Heart left ventricle (tissue), 13 donors: ENCODE results near the gene ARID5A.

Source experiments
- POLR2A ChIP-seq, 2 donors: fragments of 450-650 bp; IDR thresholded peaks; one replicate each; pipeline ENCODE4 v1.6.1; 2017; ENCODE audit warnings: antibody characterized with exemption in 2 of 2, mild to moderate bottlenecking in 2 of 2, moderate library complexity in 2 of 2
- TF ChIP-seq, protein P1 (sequence below), 12 donors: fragments of 200-600 bp; sonication (generic) in 4 of 12; IDR thresholded peaks; one replicate each; pipeline versions ENCODE4 v1.5.0 to v1.8.0; 2018 to 2022; ENCODE audit warnings: antibody characterized with exemption in 12 of 12, mild to moderate bottlenecking in 5 of 12
- donor health status: ischemic (EF 13 %, LVEDD 7.1; RV severe dilation, severe dysfunction).
- donor health status: DM: no; HTN: yes; CAD: no.
- donor health status: DM: no; HTN: no; CAD: no.
- donor health status: ischemic (EF 25% LVEDD 6.9; RV normal size, moderate dysfunction).
- donor health status: ischemic (EF 25% LVEDD 5.7; RV mildly dilated, moderate dysfunction).
- donor health status: ischemic (EF 35%, LVEDD 5.7; RV mildly dilated, moderate dysfunction).
- donor health status: nonischemic (EF 11% LVEDD 7.7; RV severe dilation, severe dysfunction).
- donor health status: DM: yes; HTN: yes; CAD: no.
- donor health status: PGD.
- donor health status: ischemic (EF 29% LVEDD 5.4; RV normal size, mild dysfunction).
- donor health status: nonischemic (EF 23%, LVEDD 6.1; RV moderate dilation, normal function).

DNA sequence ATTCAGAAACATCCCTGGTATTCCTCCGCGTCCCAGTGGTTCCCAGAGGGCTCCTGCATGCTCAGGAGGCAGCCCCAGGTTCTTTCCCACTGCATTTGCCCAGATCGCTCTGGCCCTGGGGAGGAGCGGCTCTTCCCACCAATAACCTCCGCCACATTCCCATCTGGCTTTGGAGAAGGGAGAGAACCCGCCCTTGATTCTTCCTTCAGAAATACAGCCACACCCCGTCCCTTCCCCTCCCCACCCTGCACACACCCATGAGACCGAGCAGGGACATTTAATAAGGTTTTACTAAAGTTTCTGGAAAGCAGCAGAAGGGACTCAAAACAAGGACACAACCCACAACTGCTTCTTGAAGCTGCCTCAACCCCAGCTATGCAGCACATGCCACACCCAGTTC, 21.9 kb downstream of the ARID5A start:
- TF ChIP-seq, protein P1, sequence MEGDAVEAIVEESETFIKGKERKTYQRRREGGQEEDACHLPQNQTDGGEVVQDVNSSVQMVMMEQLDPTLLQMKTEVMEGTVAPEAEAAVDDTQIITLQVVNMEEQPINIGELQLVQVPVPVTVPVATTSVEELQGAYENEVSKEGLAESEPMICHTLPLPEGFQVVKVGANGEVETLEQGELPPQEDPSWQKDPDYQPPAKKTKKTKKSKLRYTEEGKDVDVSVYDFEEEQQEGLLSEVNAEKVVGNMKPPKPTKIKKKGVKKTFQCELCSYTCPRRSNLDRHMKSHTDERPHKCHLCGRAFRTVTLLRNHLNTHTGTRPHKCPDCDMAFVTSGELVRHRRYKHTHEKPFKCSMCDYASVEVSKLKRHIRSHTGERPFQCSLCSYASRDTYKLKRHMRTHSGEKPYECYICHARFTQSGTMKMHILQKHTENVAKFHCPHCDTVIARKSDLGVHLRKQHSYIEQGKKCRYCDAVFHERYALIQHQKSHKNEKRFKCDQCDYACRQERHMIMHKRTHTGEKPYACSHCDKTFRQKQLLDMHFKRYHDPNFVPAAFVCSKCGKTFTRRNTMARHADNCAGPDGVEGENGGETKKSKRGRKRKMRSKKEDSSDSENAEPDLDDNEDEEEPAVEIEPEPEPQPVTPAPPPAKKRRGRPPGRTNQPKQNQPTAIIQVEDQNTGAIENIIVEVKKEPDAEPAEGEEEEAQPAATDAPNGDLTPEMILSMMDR (IDR thresholded peaks at IDR 0.05) = no peak
- no peak for TF ChIP-seq POLR2A (IDR thresholded peaks at IDR 0.05)
